HCT116 (cell line): Measurements from ENCODE around the gene SLC12A4. TPM values are rescaled to one million over a fixed set of nuclear protein-coding genes. Genes with fewer than 3 reads are reported as not detected.

Experiments
- ATAC-seq: fragments of 200-7000 bp; cut with Tn5 transposase; 2 replicates; pipeline ENCODE4 v1.9.1; 2020; ENCODE audit warnings: mild to moderate bottlenecking, moderate library complexity
- BruUV-seq: library from RNA; stranded (reverse); fragments of 400-500 nt; replicated peaks from 2 replicates; lab custom pipeline; 2021; lab: Mats Ljungman, UMichigan
- CTCF ChIA-PET: fragments of 300-600 bp; sonication (Branson Sonifier 250); formaldehyde crosslinking; loops from one replicate; lab custom pipeline; 2021; ENCODE audit warnings: antibody characterized with exemption; lab: Charles Lee
- POLR2A ChIA-PET: fragments of 300-600, 350-600 bp; sonication (Branson Sonifier 250); formaldehyde crosslinking; loops from one replicate; lab custom pipeline; 2021; ENCODE audit warnings: antibody characterized with exemption; lab: Charles Lee
- RAD21 ChIA-PET, 2 experiments: fragments of 300-600 bp; sonication (Branson Sonifier 250); formaldehyde crosslinking; loops; one replicate each; lab custom pipeline; 2023; ENCODE audit warnings: low total read pairs in 2 of 2; ENCODE audit not compliant: uncharacterized antibody in 2 of 2, unreplicated experiment in 2 of 2, low non-redundant PET in 1 of 2; lab: Charles Lee
- DNase-seq: peaks from one replicate; pipeline ENCODE4 v3.0.0-alpha.2; 2010; ENCODE audit warnings: low read depth, low spot score
- H2AFZ ChIP-seq: fragments of 200-600 bp; shearing (Covaris generic), sonication (generic); 2 replicates; pipeline ENCODE4 v1.6.1; 2017; ENCODE audit warnings: low read depth, mixed run types, mixed read lengths, antibody characterized with exemption, low read length; ENCODE audit not compliant: poor library complexity, severe bottlenecking
- H3K27ac ChIP-seq: 2 replicates; pipeline ENCODE4 v1.5.1; 2012; ENCODE audit warnings: low read depth, low read length
- H3K27me3 ChIP-seq: fragments of 200-600 bp; sonication (generic); 2 replicates; pipeline ENCODE4 v1.6.1; 2016; ENCODE audit warnings: mixed run types, low read length, mixed read lengths; ENCODE audit not compliant: insufficient read depth
- H3K36me3 ChIP-seq, 2 experiments: fragments of 200-500 bp in 1 of 2; fragments of 200-600 bp in 1 of 2; sonication (Bioruptor generic) in 1 of 2; sonication (generic) in 1 of 2; 2 replicates each; pipeline versions ENCODE4 v1.5.1 to v1.6.1; 2014 to 2016; ENCODE audit warnings: low read length in 2 of 2, inconsistent platforms in 1 of 2, mixed read lengths in 1 of 2, mixed run types in 1 of 2; ENCODE audit not compliant: insufficient read depth in 2 of 2, control insufficient read depth in 1 of 2
- H3K4me1 ChIP-seq, 2 experiments: fragments of 200-600 bp in 1 of 2; sonication (generic) in 1 of 2; 2 replicates each; pipeline versions ENCODE4 v1.5.1 to v1.6.1; 2012 to 2017; ENCODE audit warnings: low read length in 2 of 2, inconsistent platforms in 1 of 2, mild to moderate bottlenecking in 1 of 2, mixed read lengths in 1 of 2, mixed run types in 1 of 2, moderate library complexity in 1 of 2; ENCODE audit not compliant: insufficient read depth in 2 of 2, control insufficient read depth in 1 of 2
- H3K4me2 ChIP-seq: fragments of 200-600 bp; sonication (generic); 2 replicates; pipeline ENCODE4 v1.6.1; 2017; ENCODE audit warnings: mixed run types, low read length, mixed read lengths
- H3K4me3 ChIP-seq, 2 experiments: fragments of 200-600 bp in 1 of 2; sonication (generic) in 1 of 2; replicated peaks in 1 of 2; 2 replicates each; pipeline ENCODE4 v1.5.1; 2011 to 2016; ENCODE audit warnings: low read length in 2 of 2, control low read depth in 1 of 2, low read depth in 1 of 2, mild to moderate bottlenecking in 1 of 2, mixed read lengths in 1 of 2, mixed run types in 1 of 2
- H3K79me2 ChIP-seq: fragments of 200-600 bp; sonication (generic); 2 replicates; pipeline ENCODE4 v1.6.1; 2017; ENCODE audit warnings: mild to moderate bottlenecking, mixed run types, low read length, moderate library complexity, mixed read lengths; ENCODE audit not compliant: insufficient read depth
- H3K9ac ChIP-seq: fragments of 200-600 bp; sonication (generic); 2 replicates; pipeline ENCODE4 v1.6.1; 2016; ENCODE audit warnings: low read length, mixed read lengths
- H3K9me2 ChIP-seq: fragments of 200-600 bp; sonication (generic), shearing (Covaris generic); 2 replicates; pipeline ENCODE4 v1.6.1; 2017; ENCODE audit warnings: mixed run types, mild to moderate bottlenecking, moderate library complexity; ENCODE audit not compliant: insufficient read depth
- H3K9me3 ChIP-seq, 2 experiments: fragments of 200-500 bp in 1 of 2; fragments of 200-600 bp in 1 of 2; sonication (Bioruptor generic) in 1 of 2; sonication (generic) in 1 of 2; 2 replicates each; pipeline ENCODE4 v1.6.1; 2014 to 2017; ENCODE audit warnings: low read length in 2 of 2, mixed read lengths in 2 of 2, inconsistent platforms in 1 of 2, low read depth in 1 of 2, mild to moderate bottlenecking in 1 of 2, mixed run types in 1 of 2, moderate library complexity in 1 of 2; ENCODE audit not compliant: control insufficient read depth in 1 of 2, insufficient read depth in 1 of 2
- H4K20me1 ChIP-seq: fragments of 200-600 bp; sonication (generic), shearing (Covaris generic); 2 replicates; pipeline ENCODE4 v1.6.1; 2017; ENCODE audit warnings: mixed run types, mild to moderate bottlenecking, moderate library complexity; ENCODE audit not compliant: insufficient read depth
- CBX3 ChIP-seq: IDR thresholded peaks from 2 replicates; pipeline ENCODE4 v1.6.1; 2012; ENCODE audit warnings: low read depth
- EZH2phosphoT487 ChIP-seq: fragments of 200-600 bp; IDR thresholded peaks from 2 replicates; pipeline ENCODE4 v1.6.1; 2018; ENCODE audit warnings: antibody characterized with exemption, borderline replicate concordance
- JUND ChIP-seq: IDR thresholded peaks from 2 replicates; pipeline ENCODE4 v1.6.1; 2012
- MAX ChIP-seq: IDR thresholded peaks from 2 replicates; pipeline ENCODE4 v1.6.1; 2012
- POLR2A ChIP-seq: IDR thresholded peaks from 2 replicates; pipeline ENCODE4 v1.7.0; 2011; ENCODE audit warnings: borderline replicate concordance; ENCODE audit not compliant: insufficient read depth, insufficient read length; ENCODE audit errors: extremely low read depth
- POLR2AphosphoS5 ChIP-seq: IDR thresholded peaks from 2 replicates; pipeline ENCODE4 v1.6.1; 2011; ENCODE audit warnings: mild to moderate bottlenecking, low read depth, low read length, moderate library complexity
- RAD21 ChIP-seq: IDR thresholded peaks from 2 replicates; pipeline ENCODE4 v1.6.1; 2012; ENCODE audit warnings: low read depth, mild to moderate bottlenecking
- REST ChIP-seq: IDR thresholded peaks from 2 replicates; pipeline ENCODE4 v1.6.1; 2012; ENCODE audit warnings: low read depth
- SIN3A ChIP-seq: IDR thresholded peaks from 2 replicates; pipeline ENCODE4 v1.6.1; 2012; ENCODE audit warnings: low read depth
- SRF ChIP-seq: IDR thresholded peaks from 2 replicates; pipeline ENCODE4 v1.6.1; 2012; ENCODE audit warnings: low read depth
- TCF7L2 ChIP-seq: IDR thresholded peaks from 2 replicates; pipeline ENCODE4 v1.7.0; 2011; ENCODE audit warnings: borderline replicate concordance, inconsistent platforms; ENCODE audit not compliant: insufficient read depth, insufficient read length; ENCODE audit errors: extremely low read depth
- YY1 ChIP-seq: IDR thresholded peaks from 2 replicates; pipeline ENCODE4 v1.6.1; 2011; ENCODE audit warnings: low read length, low read depth, moderate library complexity, mild to moderate bottlenecking; ENCODE audit not compliant: insufficient replicate concordance; ENCODE audit errors: extremely low read depth
- ZBTB33 ChIP-seq: IDR thresholded peaks from 2 replicates; pipeline ENCODE4 v1.6.1; 2011; ENCODE audit warnings: mild to moderate bottlenecking, low read length, moderate library complexity; ENCODE audit not compliant: insufficient replicate concordance; ENCODE audit errors: extremely low read depth
- ZFX ChIP-seq: fragments of 450-650 bp; IDR thresholded peaks from 2 replicates; pipeline ENCODE4 v1.6.1; 2017
- ZNF274 ChIP-seq: fragments of 200-500 bp; sonication (Bioruptor generic); IDR thresholded peaks from 2 replicates; pipeline ENCODE4 v1.6.1; 2014; ENCODE audit warnings: mild to moderate bottlenecking, low read depth, low read length, inconsistent platforms
- intact Hi-C: fragments of 100-400 bp; cut with micrococcal nuclease; formaldehyde crosslinking; loops from 2 replicates; pipeline ENCODE4 v1.10.0; 2022
- total RNA-seq: library from RNA; stranded (reverse); gene quantifications from one replicate; pipeline ENCODE4 v1.2.1, GENCODE V29; 2021; ENCODE audit not compliant: unreplicated experiment

The SLC12A4 gene
- total RNA-seq, 1 experiment from 2014 or later: 46.0 TPM

DNA sequence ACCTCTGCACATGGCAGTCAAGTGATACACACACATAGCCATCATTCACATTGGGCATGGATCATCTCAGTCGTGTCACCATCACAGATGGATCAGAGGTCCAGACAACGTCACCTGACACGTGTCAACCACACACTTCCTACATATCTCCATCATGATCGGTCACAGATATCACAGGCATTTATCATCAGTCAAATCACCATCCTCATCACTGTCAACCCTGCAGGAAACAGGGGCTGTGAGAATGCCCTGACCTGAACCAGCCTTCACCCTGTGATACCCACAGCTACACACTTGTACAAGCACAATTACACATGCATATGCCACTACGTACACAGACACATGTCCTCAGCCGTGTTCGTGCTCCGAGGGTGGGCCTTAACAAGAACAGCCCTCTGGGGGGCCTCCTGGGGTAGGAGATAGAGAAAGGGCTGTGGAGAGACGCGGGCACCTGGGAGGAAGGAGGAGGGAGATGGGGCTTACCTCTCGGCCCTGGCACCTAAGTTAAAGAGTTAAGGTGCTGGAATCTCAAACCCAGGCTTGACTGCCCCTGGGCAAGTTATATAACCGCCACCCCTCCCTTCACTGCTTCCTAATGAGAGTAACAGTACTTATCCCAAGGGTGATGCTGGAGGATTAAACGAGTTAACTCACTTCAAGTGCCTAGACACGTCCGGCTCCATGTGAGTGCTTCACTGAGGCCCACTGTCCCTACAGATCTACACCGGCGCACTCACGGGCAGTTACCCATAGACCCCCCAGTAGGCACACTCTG lies 1.1 kb downstream of the SLC12A4 start (continued):
- TF ChIP-seq MAX (no peak; the same call in 1 of the 2 replicates), JUND (no peak), TCF7L2 (no peak), CBX3 (no peak), ZFX (no peak), POLR2A (no peak), POLR2AphosphoS5 (no peak)

DNA sequence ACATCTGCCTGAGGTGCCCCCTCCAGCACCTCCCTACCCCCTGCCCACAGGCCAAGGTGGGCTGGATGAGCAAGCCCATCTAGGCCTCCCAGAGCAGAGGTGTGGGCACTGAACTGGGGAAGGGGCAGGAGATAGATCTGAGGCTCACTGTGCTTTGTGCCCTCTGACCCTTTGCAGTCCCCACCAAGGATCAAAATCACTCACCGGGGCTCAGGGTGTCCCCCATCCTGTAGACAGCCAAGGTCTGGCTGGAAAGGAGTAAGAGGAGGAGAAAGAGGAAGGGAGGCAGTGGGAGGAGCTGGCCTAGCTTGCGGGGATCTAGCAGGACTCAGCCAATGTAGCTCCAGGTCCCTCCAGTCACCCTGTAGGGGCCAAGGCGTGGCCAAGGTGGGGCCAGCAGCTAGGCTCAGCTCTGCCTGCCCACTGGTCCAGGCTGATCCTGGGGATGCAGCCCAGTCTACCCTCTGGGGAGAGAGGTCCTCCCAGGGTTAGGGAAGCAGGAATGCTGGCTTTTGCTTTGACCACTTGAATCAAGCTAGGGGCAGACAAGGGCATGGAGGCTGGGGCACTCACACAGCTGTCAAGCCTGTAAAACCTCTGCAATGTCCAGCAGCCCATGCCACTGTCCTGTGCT lies 1.8 kb downstream of the SLC12A4 start:
- ChIA-PET POLR2A (no interaction called here), CTCF (interaction anchor here (0.7 kb wide), 1 partner anchor 24 kb away, joined by 4 read pairs; no protein-coding TSS in a partner anchor), RAD21 (no interaction called here)
- Histone ChIP-seq H3K36me3 (peaks cover 0 to 2% of the 10 kb centered on the region in 2 experiments; a peak in 1 of 4 replicates), H2AFZ (no peak overlapping the region), H3K79me2 (peaks cover 32% of the 10 kb centered on the region), H3K9ac (peak overlapping the region; percentile 92), H3K9me2 (no peaks in the 10 kb centered on the region), H3K27me3 (no peaks in the 10 kb centered on the region), H4K20me1 (no peaks in the 10 kb centered on the region), H3K9me3 (no peaks in the 10 kb centered on the region), H3K4me1 (peaks cover 21 to 26% of the 10 kb centered on the region in 2 experiments), H3K4me2 (peak overlapping the region; percentile 87), H3K4me3 (peak overlapping the region; percentile 86), H3K27ac (peak overlapping the region; percentile 87)
- DNase-seq (peak; percentile 24), ATAC-seq (peak; percentile 60)
- BruUV-seq: no TSS peak
- no peak for TF ChIP-seq TCF7L2
- no peak for TF ChIP-seq ZBTB33
- TF ChIP-seq REST: no peak
- TF ChIP-seq SIN3A: no peak
- no peak for TF ChIP-seq ZFX
- no peak for TF ChIP-seq RAD21
- no peak for TF ChIP-seq CBX3
- no peak for TF ChIP-seq POLR2AphosphoS5
- TF ChIP-seq JUND: no peak
- TF ChIP-seq YY1: no peak
- TF ChIP-seq POLR2A: no peak
- TF ChIP-seq EZH2phosphoT487: no peak
- TF ChIP-seq ZNF274: no peak
- TF ChIP-seq MAX: no peak
- no peak for TF ChIP-seq SRF
- intact Hi-C loops: no loop called here
